ENCODE data around the gene AQP10.
"Not testable (repeated sequence)": the region's sequence is repeated elsewhere in the genome, so short reads cannot be mapped to it uniquely, and the experiment has no call there.

The AQP10 gene

GRCh38 chr1:154360288-154360687, 39.4 kb downstream of the AQP10 start:
- TF ChIP-seq CTCF (conservative IDR thresholded peaks at IDR 0.05; ENCODE audit: low read length) = no peak
- no peak overlapping the region for H3K4me3 ChIP-seq (ENCODE audit: low read length)
- DNase-seq (ENCODE audit: low read depth) = no peak

- not testable (repeated sequence) for H3K4me3 ChIP-seq (ENCODE audit: low read length); DNase-seq (ENCODE audit: low read depth)
Measured at GRCh38 chr1:154360881-154361280, 40.0 kb downstream of the AQP10 start.

- no peak for DNase-seq (ENCODE audit: low read depth)
- TF ChIP-seq CTCF (conservative IDR thresholded peaks at IDR 0.05; ENCODE audit: low read length) = no peak
- H3K4me3 ChIP-seq (ENCODE audit: low read length) = no peak overlapping the region
Measured at GRCh38 chr1:154361357-154361756, 40.5 kb downstream of the AQP10 start.

- no peak for DNase-seq (ENCODE audit: low read depth)
- TF ChIP-seq CTCF (conservative IDR thresholded peaks at IDR 0.05; ENCODE audit: low read length) = no peak
- no peak overlapping the region for H3K4me3 ChIP-seq (ENCODE audit: low read length)
Measured at GRCh38 chr1:154371436-154371835, 50.5 kb downstream of the AQP10 start.

GRCh38 chr1:154373777-154374357, 53.0 kb downstream of the AQP10 start:
- DNase-seq (ENCODE audit: low read depth) = not testable (repeated sequence)

More at GRCh38 chr1:154373777-154374357, 53.0 kb downstream of the AQP10 start:
- H3K4me3 ChIP-seq (ENCODE audit: low read length) = not testable (repeated sequence)
